ENCODE measurements around the gene TRPV3. TPM values are rescaled to one million over a fixed set of nuclear protein-coding genes. Genes with fewer than 3 reads are reported as not detected.
"Not testable (repeated sequence)": the region's sequence is repeated elsewhere in the genome, so short reads cannot be mapped to it uniquely, and the experiment has no call there.

TRPV3 gene
- total RNA-seq, 2 donors from 2014 or later: 0.56 TPM; not detected in 1

DNA sequence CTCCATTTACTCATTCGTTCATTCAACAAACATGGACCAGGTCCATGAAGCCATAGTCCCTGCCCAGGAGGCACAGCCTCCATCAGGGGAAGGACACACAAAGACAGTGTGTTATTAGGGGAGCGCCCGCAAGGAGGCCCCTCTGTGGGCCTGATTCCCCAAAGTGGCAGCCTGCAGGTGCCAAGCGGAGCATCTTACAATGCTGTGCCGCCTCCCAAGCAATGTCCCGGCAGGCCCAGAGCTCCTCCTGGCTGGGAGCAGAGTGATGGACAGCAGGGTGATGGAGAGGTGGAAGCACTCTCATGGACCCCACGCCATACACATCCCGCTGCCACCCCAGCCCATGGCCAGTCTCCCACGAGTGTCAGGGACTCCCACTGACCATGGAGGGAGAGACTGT, 25.8 kb upstream of the TRPV3 start:
- H3K9me3 ChIP-seq: no peaks in the 10 kb centered on the region
- ATAC-seq (ENCODE audit: insufficient number of reproducible peaks, low FRiP score, low read depth) (no peak), DNase-seq (ENCODE audit: low spot score) (no peak)
- H3K4me3 ChIP-seq: no peak overlapping the region
- H3K27me3 ChIP-seq (replicated peaks; ENCODE audit: insufficient read depth): no peaks in the 10 kb centered on the region
- TF ChIP-seq, protein P1, sequence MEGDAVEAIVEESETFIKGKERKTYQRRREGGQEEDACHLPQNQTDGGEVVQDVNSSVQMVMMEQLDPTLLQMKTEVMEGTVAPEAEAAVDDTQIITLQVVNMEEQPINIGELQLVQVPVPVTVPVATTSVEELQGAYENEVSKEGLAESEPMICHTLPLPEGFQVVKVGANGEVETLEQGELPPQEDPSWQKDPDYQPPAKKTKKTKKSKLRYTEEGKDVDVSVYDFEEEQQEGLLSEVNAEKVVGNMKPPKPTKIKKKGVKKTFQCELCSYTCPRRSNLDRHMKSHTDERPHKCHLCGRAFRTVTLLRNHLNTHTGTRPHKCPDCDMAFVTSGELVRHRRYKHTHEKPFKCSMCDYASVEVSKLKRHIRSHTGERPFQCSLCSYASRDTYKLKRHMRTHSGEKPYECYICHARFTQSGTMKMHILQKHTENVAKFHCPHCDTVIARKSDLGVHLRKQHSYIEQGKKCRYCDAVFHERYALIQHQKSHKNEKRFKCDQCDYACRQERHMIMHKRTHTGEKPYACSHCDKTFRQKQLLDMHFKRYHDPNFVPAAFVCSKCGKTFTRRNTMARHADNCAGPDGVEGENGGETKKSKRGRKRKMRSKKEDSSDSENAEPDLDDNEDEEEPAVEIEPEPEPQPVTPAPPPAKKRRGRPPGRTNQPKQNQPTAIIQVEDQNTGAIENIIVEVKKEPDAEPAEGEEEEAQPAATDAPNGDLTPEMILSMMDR (IDR thresholded peaks at IDR 0.05): no peak
- H3K4me1 ChIP-seq (ENCODE audit: control insufficient read depth in 1 of 2, low read depth in 2 of 2): no peaks in the 10 kb centered on the region
- peaks cover 6% of the 10 kb centered on the region for H3K36me3 ChIP-seq
- H3K27ac ChIP-seq: no peak overlapping the region

DNA sequence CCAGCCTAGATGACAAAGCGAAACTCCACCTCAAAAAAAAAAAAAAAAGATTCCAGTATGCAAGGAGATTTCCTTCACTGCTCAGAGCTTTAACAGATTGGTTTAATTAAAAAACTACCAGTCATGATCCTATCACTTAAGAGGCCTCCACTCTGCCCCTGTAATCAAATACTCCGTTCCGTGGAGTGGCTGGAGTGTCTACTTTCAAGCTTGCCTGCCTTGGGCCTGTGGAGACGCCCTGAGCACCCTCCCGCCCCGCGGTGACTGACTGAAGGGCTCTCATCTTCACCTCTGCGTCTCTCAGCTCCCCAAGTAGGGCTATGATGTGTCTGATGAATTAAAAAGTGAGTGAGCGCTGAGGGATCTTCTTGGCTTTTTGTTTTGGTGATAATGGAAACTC, 25.3 kb upstream of the TRPV3 start:
- H3K36me3 ChIP-seq: peaks cover 6% of the 10 kb centered on the region
- TF ChIP-seq, protein P1 (IDR thresholded peaks at IDR 0.05): no peak
- DNase-seq (ENCODE audit: low spot score): no peak

DNA sequence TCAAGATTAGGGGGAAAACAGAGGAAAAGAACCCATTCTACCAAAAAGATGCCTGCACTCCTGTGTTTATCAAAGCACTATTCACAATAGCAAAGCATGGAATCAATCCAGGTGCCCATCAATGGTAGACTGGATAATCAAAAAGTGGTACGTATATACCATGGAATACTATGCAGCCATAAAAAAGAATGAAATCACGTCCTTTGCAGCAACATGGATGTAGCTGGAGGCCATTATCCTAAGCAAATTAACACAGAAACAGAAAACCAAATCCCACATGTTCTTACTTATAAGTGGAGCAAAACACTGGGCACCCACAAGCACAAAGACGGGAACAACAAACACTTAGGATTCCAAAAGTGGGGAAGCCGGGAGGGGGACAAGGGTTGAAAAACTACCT, 21.1 kb upstream of the TRPV3 start:
- not testable (repeated sequence) for H3K36me3 ChIP-seq; H3K27ac ChIP-seq; H3K4me1 ChIP-seq (ENCODE audit: control insufficient read depth in 1 of 2, low read depth in 2 of 2); H3K4me3 ChIP-seq; ATAC-seq (ENCODE audit: insufficient number of reproducible peaks, low FRiP score, low read depth); H3K27me3 ChIP-seq (replicated peaks; ENCODE audit: insufficient read depth); DNase-seq (ENCODE audit: low spot score); H3K9me3 ChIP-seq

More for the DNA sequence above, 25.3 kb upstream of the TRPV3 start:
- no peaks in the 10 kb centered on the region for H3K9me3 ChIP-seq
- no peaks in the 10 kb centered on the region for H3K27me3 ChIP-seq (replicated peaks; ENCODE audit: insufficient read depth)
- H3K4me3 ChIP-seq: no peak overlapping the region
- no peaks in the 10 kb centered on the region for H3K4me1 ChIP-seq (ENCODE audit: control insufficient read depth in 1 of 2, low read depth in 2 of 2)
- ATAC-seq (ENCODE audit: insufficient number of reproducible peaks, low FRiP score, low read depth): no peak
- H3K27ac ChIP-seq: no peak overlapping the region

DNA sequence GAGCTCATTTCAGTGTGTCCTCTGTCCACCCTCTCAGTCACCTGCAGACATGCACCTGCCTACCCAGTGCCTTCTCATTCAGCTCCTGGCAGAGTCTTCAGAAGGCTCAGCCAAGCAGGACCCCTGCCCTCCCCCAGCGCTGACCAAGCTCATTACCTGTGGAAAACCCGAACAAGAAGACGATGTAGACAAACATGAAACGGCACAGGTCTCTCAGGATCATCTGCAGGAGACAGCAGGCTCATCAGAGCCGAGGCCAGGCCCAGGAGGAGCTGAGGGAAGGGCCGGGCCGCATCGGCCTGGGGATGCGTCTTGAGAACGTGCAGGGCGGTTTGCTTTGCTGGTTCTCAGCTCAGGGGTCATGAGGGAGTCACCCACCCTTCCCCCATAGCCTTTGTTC, 19.4 kb upstream of the TRPV3 start:
- no peak overlapping the region for H3K4me3 ChIP-seq
- H3K4me1 ChIP-seq (ENCODE audit: control insufficient read depth in 1 of 2, low read depth in 2 of 2): no peaks in the 10 kb centered on the region
- DNase-seq (ENCODE audit: low spot score) (no peak), ATAC-seq (ENCODE audit: insufficient number of reproducible peaks, low FRiP score, low read depth) (no peak)
- TF ChIP-seq, protein P1 (IDR thresholded peaks at IDR 0.05): no peak
- H3K9me3 ChIP-seq: no peaks in the 10 kb centered on the region
- H3K27ac ChIP-seq: no peak overlapping the region
- no peaks in the 10 kb centered on the region for H3K27me3 ChIP-seq (replicated peaks; ENCODE audit: insufficient read depth)
- no peaks in the 10 kb centered on the region for H3K36me3 ChIP-seq

DNA sequence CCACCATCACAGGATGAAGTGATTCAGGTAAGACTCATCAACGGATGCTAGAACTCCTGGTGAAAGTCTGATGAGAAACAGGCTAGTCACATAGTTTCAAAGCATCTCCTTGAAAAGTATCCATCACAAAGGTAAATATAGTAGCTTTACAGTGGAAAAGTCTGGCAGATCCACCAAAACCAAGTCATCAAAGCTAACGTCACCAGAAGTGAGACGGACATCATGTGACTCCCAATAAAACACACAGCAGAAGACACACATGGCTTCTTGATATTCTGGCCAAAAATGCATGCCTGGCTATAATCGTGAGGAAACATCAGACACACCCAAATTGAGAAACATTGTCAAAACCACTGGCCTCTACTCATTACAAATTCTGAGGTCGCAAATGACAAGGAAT, 17.9 kb upstream of the TRPV3 start:
- Histone ChIP-seq H3K36me3 (no peaks in the 10 kb centered on the region), H3K4me3 (no peak overlapping the region), H3K9me3 (no peaks in the 10 kb centered on the region), H3K4me1 (ENCODE audit: control insufficient read depth in 1 of 2, low read depth in 2 of 2) (no peaks in the 10 kb centered on the region), H3K27me3 (replicated peaks; ENCODE audit: insufficient read depth) (no peaks in the 10 kb centered on the region), H3K27ac (no peak overlapping the region)
- TF ChIP-seq, protein P1 (IDR thresholded peaks at IDR 0.05): no peak
- DNase-seq (ENCODE audit: low spot score) (no peak), ATAC-seq (ENCODE audit: insufficient number of reproducible peaks, low FRiP score, low read depth) (no peak)

DNA sequence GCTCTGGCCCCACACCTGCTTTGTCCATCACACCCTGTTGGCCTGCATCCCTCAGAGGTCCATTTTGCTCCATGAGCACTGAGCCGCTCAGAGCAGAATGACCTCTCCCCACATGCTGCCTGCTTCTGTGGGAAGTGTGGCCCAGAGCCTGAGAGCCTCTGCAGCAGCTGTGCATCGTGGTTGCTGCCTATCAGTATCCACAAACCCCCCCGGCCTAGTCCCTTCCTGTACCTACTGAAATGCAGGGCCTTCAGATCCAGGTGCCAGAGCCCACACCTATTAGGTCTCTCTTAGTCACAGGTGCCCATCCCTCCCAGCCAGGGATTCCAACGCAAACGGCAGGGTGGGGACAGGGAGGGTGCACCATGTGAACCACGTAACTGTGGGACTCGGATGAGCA, 16.6 kb upstream of the TRPV3 start:
- TF ChIP-seq, protein P1 (IDR thresholded peaks at IDR 0.05): no peak
- no peak for ATAC-seq (ENCODE audit: insufficient number of reproducible peaks, low FRiP score, low read depth)
- DNase-seq (ENCODE audit: low spot score): no peak
- Histone ChIP-seq H3K4me3 (no peak overlapping the region), H3K27ac (no peak overlapping the region), H3K9me3 (no peaks in the 10 kb centered on the region), H3K36me3 (no peaks in the 10 kb centered on the region), H3K4me1 (ENCODE audit: control insufficient read depth in 1 of 2, low read depth in 2 of 2) (no peaks in the 10 kb centered on the region), H3K27me3 (replicated peaks; ENCODE audit: insufficient read depth) (no peaks in the 10 kb centered on the region)
